CD14-positive monocyte (primary cell): ENCODE data around the gene NEK9. TPM values are rescaled to one million over a fixed set of nuclear protein-coding genes. Genes with fewer than 3 reads are reported as not detected.

Experiments used
- DNase-seq, 3 donors: peaks; one replicate each; pipeline ENCODE4 v3.0.0-alpha.2; 2011 to 2022
- H2AFZ ChIP-seq: 2 replicates; pipeline ENCODE4 v1.6.0; 2012; ENCODE audit warnings: mild to moderate bottlenecking, low read depth, low read length, inconsistent platforms; ENCODE audit not compliant: insufficient read depth, poor library complexity, severe bottlenecking
- H3K27ac ChIP-seq, 2 donors: 1 replicate in 1 of 2; 2 replicates in 1 of 2; pipeline ENCODE4 v1.5.1; 2012 to 2013; ENCODE audit warnings: low read length in 2 of 2, control low read depth in 1 of 2, inconsistent platforms in 1 of 2, low read depth in 1 of 2, mild to moderate bottlenecking in 1 of 2
- H3K27me3 ChIP-seq, 2 donors: one replicate each; pipeline versions ENCODE4 v1.6.0 to v1.6.1; 2011 to 2013; ENCODE audit warnings: low read length in 2 of 2; ENCODE audit not compliant: control insufficient read depth in 2 of 2, insufficient read depth in 2 of 2
- H3K36me3 ChIP-seq, 2 donors: replicated peaks in 1 of 2; 1 replicate in 1 of 2; 2 replicates in 1 of 2; pipeline versions ENCODE4 v1.5.1 to v1.6.1; 2012 to 2013; ENCODE audit warnings: low read length in 2 of 2, control low read depth in 1 of 2, inconsistent platforms in 1 of 2, mild to moderate bottlenecking in 1 of 2; ENCODE audit not compliant: insufficient read depth in 2 of 2, control insufficient read depth in 1 of 2
- H3K4me1 ChIP-seq, 2 donors: 1 replicate in 1 of 2; 2 replicates in 1 of 2; pipeline versions ENCODE4 v1.5.1 to v1.6.1; 2012 to 2013; ENCODE audit warnings: low read length in 2 of 2, control low read depth in 1 of 2, inconsistent platforms in 1 of 2, mild to moderate bottlenecking in 1 of 2, moderate library complexity in 1 of 2; ENCODE audit not compliant: insufficient read depth in 2 of 2, control insufficient read depth in 1 of 2
- H3K4me2 ChIP-seq: replicated peaks from 2 replicates; pipeline ENCODE3; 2012; ENCODE audit warnings: low read length, moderate library complexity, mild to moderate bottlenecking; ENCODE audit not compliant: poor library complexity, severe bottlenecking; ENCODE audit errors: extremely low read depth
- H3K4me3 ChIP-seq, 3 experiments: fragments of 200-600 bp in 1 of 3; sonication (generic) in 1 of 3; replicated peaks in 1 of 3; 1 replicate in 2 of 3; 2 replicates in 1 of 3; pipeline ENCODE4 v1.5.1; 2011 to 2013; ENCODE audit warnings: low read length in 3 of 3, mild to moderate bottlenecking in 3 of 3, control low read depth in 2 of 3, low read depth in 2 of 3, inconsistent platforms in 1 of 3, moderate library complexity in 1 of 3
- H3K79me2 ChIP-seq: 2 replicates; pipeline ENCODE4 v1.6.0; 2012; ENCODE audit warnings: mild to moderate bottlenecking, control low read depth, inconsistent platforms, low read length, moderate library complexity; ENCODE audit not compliant: insufficient read depth
- H3K9ac ChIP-seq: 2 replicates; pipeline ENCODE4 v1.6.0; 2017; ENCODE audit warnings: low read length, mild to moderate bottlenecking; ENCODE audit not compliant: insufficient read depth, poor library complexity, severe bottlenecking
- H3K9me3 ChIP-seq, 2 donors: replicated peaks in 1 of 2; 1 replicate in 1 of 2; 2 replicates in 1 of 2; pipeline versions ENCODE4 v1.5.1 to v1.6.1; 2012 to 2013; ENCODE audit warnings: low read length in 2 of 2, control low read depth in 1 of 2; ENCODE audit not compliant: control insufficient read depth in 1 of 2, insufficient read depth in 1 of 2
- H4K20me1 ChIP-seq: 2 replicates; pipeline ENCODE4 v1.6.0; 2012; ENCODE audit warnings: mild to moderate bottlenecking, low read length, control low read depth, moderate library complexity; ENCODE audit not compliant: insufficient read depth
- H3K27ac Mint-ChIP-seq, 7 donors: one replicate each; pipeline ENCODE4 v1.8.0; 2020; ENCODE audit warnings: mild to moderate bottlenecking in 7 of 7, mixed read lengths in 7 of 7, moderate library complexity in 6 of 7, inconsistent platforms in 2 of 7
- H3K27me3 Mint-ChIP-seq, 3 donors: one replicate each; pipeline ENCODE4 v1.8.0; 2021 to 2022; ENCODE audit warnings: low read depth in 3 of 3, mild to moderate bottlenecking in 3 of 3, mixed read lengths in 3 of 3, moderate library complexity in 3 of 3, inconsistent platforms in 1 of 3
- H3K36me3 Mint-ChIP-seq, 2 donors: one replicate each; pipeline ENCODE4 v1.8.0; 2020; ENCODE audit warnings: mixed read lengths in 2 of 2, inconsistent platforms in 1 of 2, mild to moderate bottlenecking in 1 of 2
- H3K4me1 Mint-ChIP-seq: one replicate; pipeline ENCODE4 v1.8.0; 2020; ENCODE audit warnings: mild to moderate bottlenecking, mixed read lengths
- H3K4me3 Mint-ChIP-seq, 2 donors: one replicate each; pipeline ENCODE4 v1.8.0; 2020; ENCODE audit warnings: mild to moderate bottlenecking in 2 of 2, mixed read lengths in 2 of 2, moderate library complexity in 1 of 2
- H3K9me3 Mint-ChIP-seq, 7 donors: one replicate each; pipeline ENCODE4 v1.8.0; 2020 to 2022; ENCODE audit warnings: mixed read lengths in 7 of 7, mild to moderate bottlenecking in 6 of 7, moderate library complexity in 6 of 7, inconsistent platforms in 2 of 7
- WGBS: methylation state at CpG from one replicate; pipeline ENCODE4 v1.1.5; 2013; ENCODE audit warnings: missing lambda C conversion rate; ENCODE audit not compliant: insufficient coverage; 5-methylcytosine and 5-hydroxymethylcytosine counted together
- intact Hi-C, 2 donors: fragments of 100-400 bp; cut with micrococcal nuclease; formaldehyde crosslinking; loops; one replicate each; pipeline versions ENCODE4 v1.15.0 to v1.15.1; 2023
- polyA plus RNA-seq, 3 donors: library from polyadenylated mRNA; depleted of rRNA in 1 of 3; unstranded in 2 of 3; stranded (reverse) in 1 of 3; fragments of 300-500 nt in 2 of 3; fragments of >200 nt in 1 of 3; fragmentation: Illumina TruSeq in 2 of 3; gene quantifications; 1 replicate in 2 of 3; 2 replicates in 1 of 3; pipeline ENCODE4 v1.2.3, GENCODE V29; 2012 to 2021
- TF ChIP-seq, protein P1 (sequence below): fragments of 200-600 bp; IDR thresholded peaks from one replicate; pipeline ENCODE4 v1.8.0; 2022; ENCODE audit warnings: antibody characterized with exemption, mild to moderate bottlenecking

The NEK9 gene
- polyA plus RNA-seq, 3 donors = 8.9 to 27.8 (median 10.1) TPM

GRCh38 chr14:75046275-75046674 lies 80.6 kb downstream of the NEK9 start:
- peaks cover 24 to 28% of the 10 kb centered on the region in 2 donors for H3K4me1 ChIP-seq
- no peak overlapping the region for H2AFZ ChIP-seq
- no peaks in the 10 kb centered on the region for H3K9me3 ChIP-seq
- Mint-ChIP-seq H3K27ac (no peak overlapping the region), H3K27me3 (no peaks in the 10 kb centered on the region), H3K36me3 (peaks cover 23 to 26% of the 10 kb centered on the region in 2 donors), H3K4me3 (no peak overlapping the region), H3K9me3 (no peaks in the 10 kb centered on the region), H3K4me1 (peaks cover 33% of the 10 kb centered on the region)
- no peak for DNase-seq
- no peaks in the 10 kb centered on the region for H3K27me3 ChIP-seq
- TF ChIP-seq, protein P1, sequence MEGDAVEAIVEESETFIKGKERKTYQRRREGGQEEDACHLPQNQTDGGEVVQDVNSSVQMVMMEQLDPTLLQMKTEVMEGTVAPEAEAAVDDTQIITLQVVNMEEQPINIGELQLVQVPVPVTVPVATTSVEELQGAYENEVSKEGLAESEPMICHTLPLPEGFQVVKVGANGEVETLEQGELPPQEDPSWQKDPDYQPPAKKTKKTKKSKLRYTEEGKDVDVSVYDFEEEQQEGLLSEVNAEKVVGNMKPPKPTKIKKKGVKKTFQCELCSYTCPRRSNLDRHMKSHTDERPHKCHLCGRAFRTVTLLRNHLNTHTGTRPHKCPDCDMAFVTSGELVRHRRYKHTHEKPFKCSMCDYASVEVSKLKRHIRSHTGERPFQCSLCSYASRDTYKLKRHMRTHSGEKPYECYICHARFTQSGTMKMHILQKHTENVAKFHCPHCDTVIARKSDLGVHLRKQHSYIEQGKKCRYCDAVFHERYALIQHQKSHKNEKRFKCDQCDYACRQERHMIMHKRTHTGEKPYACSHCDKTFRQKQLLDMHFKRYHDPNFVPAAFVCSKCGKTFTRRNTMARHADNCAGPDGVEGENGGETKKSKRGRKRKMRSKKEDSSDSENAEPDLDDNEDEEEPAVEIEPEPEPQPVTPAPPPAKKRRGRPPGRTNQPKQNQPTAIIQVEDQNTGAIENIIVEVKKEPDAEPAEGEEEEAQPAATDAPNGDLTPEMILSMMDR = no peak
- peaks cover 20% of the 10 kb centered on the region for H3K79me2 ChIP-seq
- WGBS = 100% methylated on average over 4 of the region's 5 CpGs
- no peak overlapping the region for H3K9ac ChIP-seq
- no peak overlapping the region for H3K4me2 ChIP-seq
- peaks cover 17 to 22% of the 10 kb centered on the region in 2 donors for H3K36me3 ChIP-seq
- intact Hi-C loops = no loop called here
- no peak overlapping the region for H3K4me3 ChIP-seq
- no peaks in the 10 kb centered on the region for H4K20me1 ChIP-seq
- no peak overlapping the region for H3K27ac ChIP-seq

GRCh38 chr14:75044752-75045151 lies 82.1 kb downstream of the NEK9 start:
- Mint-ChIP-seq H3K36me3 (peaks cover 28 to 40% of the 10 kb centered on the region in 2 donors), H3K4me3 (no peak overlapping the region)
- H3K4me1 ChIP-seq = peaks cover 13 to 14% of the 10 kb centered on the region in 2 donors

More at GRCh38 chr14:75044752-75045151, 82.1 kb downstream of the NEK9 start:
- no peak for DNase-seq
- H3K79me2 ChIP-seq = peaks cover 20% of the 10 kb centered on the region
- no peak overlapping the region for H2AFZ ChIP-seq
- 0% methylated on average over 1 of the region's 8 CpGs for WGBS
- peaks cover 25 to 29% of the 10 kb centered on the region in 2 donors for H3K36me3 ChIP-seq
- H3K4me3 ChIP-seq = no peak overlapping the region
- Mint-ChIP-seq H3K9me3 (no peaks in the 10 kb centered on the region), H3K27me3 (no peaks in the 10 kb centered on the region), H3K4me1 (peaks cover 21% of the 10 kb centered on the region), H3K27ac (no peak overlapping the region)
- H3K4me2 ChIP-seq = no peak overlapping the region
- intact Hi-C loops = no loop called here
- H3K27ac ChIP-seq = no peak overlapping the region
- TF ChIP-seq, protein P1 = no peak
- no peaks in the 10 kb centered on the region for H3K27me3 ChIP-seq
- H4K20me1 ChIP-seq = no peaks in the 10 kb centered on the region
- H3K9me3 ChIP-seq = no peaks in the 10 kb centered on the region
- no peak overlapping the region for H3K9ac ChIP-seq
